Left ventricle myocardium inferior (tissue), 1 donor: ENCODE results near the gene SERPINB1. TPM values are rescaled to one million over a fixed set of nuclear protein-coding genes. Genes with fewer than 3 reads are reported as not detected.

Source experiments
- DNase-seq: peaks from one replicate; pipeline ENCODE4 v3.0.0-alpha.2; 2020
- H3K27ac ChIP-seq: fragments of 200-600 bp; replicated peaks from 2 replicates; pipeline ENCODE4 v1.8.0; 2021
- H3K27me3 ChIP-seq: fragments of 200-600 bp; 2 replicates; pipeline ENCODE4 v1.8.0; 2021; ENCODE audit warnings: low read depth
- H3K36me3 ChIP-seq: fragments of 200-600 bp; 2 replicates; pipeline ENCODE4 v1.8.0; 2021
- H3K4me1 ChIP-seq: fragments of 200-600 bp; 2 replicates; pipeline ENCODE4 v1.8.0; 2021
- H3K4me3 ChIP-seq: fragments of 200-600 bp; 2 replicates; pipeline ENCODE4 v1.8.0; 2021; ENCODE audit warnings: mild to moderate bottlenecking, moderate library complexity
- H3K9me3 ChIP-seq: fragments of 200-600 bp; replicated peaks from 2 replicates; pipeline ENCODE4 v1.8.0; 2021
- intact Hi-C: fragments of 100-400 bp; cut with micrococcal nuclease; formaldehyde crosslinking; loops from one replicate; pipeline ENCODE4 v1.11.0; 2022
- total RNA-seq: library from RNA; stranded (reverse); fragmentation: NEBNext Ultra II Directional; extraction: Animal tissue kit (Norgen Biotek cat#: 25700); gene quantifications from one replicate; pipeline ENCODE4 v1.2.1, GENCODE V29; 2021
- TF ChIP-seq, protein P1 (sequence below): fragments of 200-600 bp; IDR thresholded peaks from 2 replicates; pipeline ENCODE4 v1.8.0; 2021; ENCODE audit warnings: antibody characterized with exemption, mild to moderate bottlenecking, borderline replicate concordance
- donor health status: DM: no; HTN: yes; CAD: no; lungs with severe emphysema.

The SERPINB1 gene
- total RNA-seq, 1 donor from 2014 or later = 23.4 TPM

- no peaks in the 10 kb centered on the region for H3K9me3 ChIP-seq
- DNase-seq = no peak
- H3K36me3 ChIP-seq = no peaks in the 10 kb centered on the region
- TF ChIP-seq, protein P1, sequence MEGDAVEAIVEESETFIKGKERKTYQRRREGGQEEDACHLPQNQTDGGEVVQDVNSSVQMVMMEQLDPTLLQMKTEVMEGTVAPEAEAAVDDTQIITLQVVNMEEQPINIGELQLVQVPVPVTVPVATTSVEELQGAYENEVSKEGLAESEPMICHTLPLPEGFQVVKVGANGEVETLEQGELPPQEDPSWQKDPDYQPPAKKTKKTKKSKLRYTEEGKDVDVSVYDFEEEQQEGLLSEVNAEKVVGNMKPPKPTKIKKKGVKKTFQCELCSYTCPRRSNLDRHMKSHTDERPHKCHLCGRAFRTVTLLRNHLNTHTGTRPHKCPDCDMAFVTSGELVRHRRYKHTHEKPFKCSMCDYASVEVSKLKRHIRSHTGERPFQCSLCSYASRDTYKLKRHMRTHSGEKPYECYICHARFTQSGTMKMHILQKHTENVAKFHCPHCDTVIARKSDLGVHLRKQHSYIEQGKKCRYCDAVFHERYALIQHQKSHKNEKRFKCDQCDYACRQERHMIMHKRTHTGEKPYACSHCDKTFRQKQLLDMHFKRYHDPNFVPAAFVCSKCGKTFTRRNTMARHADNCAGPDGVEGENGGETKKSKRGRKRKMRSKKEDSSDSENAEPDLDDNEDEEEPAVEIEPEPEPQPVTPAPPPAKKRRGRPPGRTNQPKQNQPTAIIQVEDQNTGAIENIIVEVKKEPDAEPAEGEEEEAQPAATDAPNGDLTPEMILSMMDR = no peak
- intact Hi-C loops = loop anchor here (5.0 kb wide), 1 partner anchor 83 kb away; no protein-coding TSS in a partner anchor
- peaks cover 31% of the 10 kb centered on the region for H3K4me1 ChIP-seq
- H3K4me3 ChIP-seq = no peak overlapping the region
- no peaks in the 10 kb centered on the region for H3K27me3 ChIP-seq
- H3K27ac ChIP-seq = no peak overlapping the region
These were observed 7.2 kb upstream of the SERPINB1 start for GRCh38 chr6:2848851-2849250.

GRCh38 chr6:2845880-2846208 is 4.2 kb upstream of the SERPINB1 start:
- Histone ChIP-seq H3K27me3 (no peaks in the 10 kb centered on the region), H3K4me3 (no peak overlapping the region), H3K9me3 (no peaks in the 10 kb centered on the region), H3K27ac (peak overlapping the region; percentile 75), H3K36me3 (no peaks in the 10 kb centered on the region), H3K4me1 (peaks cover 42% of the 10 kb centered on the region)
- intact Hi-C loops = loop anchor here (5.0 kb wide), 1 partner anchor 86 kb away; no protein-coding TSS in a partner anchor
- TF ChIP-seq, protein P1 = no peak
- no peak for DNase-seq

GRCh38 chr6:2844008-2844407 is 2.3 kb upstream of the SERPINB1 start:
- Histone ChIP-seq H3K36me3 (peaks cover 7% of the 10 kb centered on the region), H3K27ac (peak overlapping the region; percentile 98), H3K27me3 (no peaks in the 10 kb centered on the region), H3K4me1 (peaks cover 51% of the 10 kb centered on the region), H3K4me3 (no peak overlapping the region), H3K9me3 (no peaks in the 10 kb centered on the region)
- TF ChIP-seq, protein P1 = no peak
- intact Hi-C loops = no loop called here
- DNase-seq = no peak

DNA sequence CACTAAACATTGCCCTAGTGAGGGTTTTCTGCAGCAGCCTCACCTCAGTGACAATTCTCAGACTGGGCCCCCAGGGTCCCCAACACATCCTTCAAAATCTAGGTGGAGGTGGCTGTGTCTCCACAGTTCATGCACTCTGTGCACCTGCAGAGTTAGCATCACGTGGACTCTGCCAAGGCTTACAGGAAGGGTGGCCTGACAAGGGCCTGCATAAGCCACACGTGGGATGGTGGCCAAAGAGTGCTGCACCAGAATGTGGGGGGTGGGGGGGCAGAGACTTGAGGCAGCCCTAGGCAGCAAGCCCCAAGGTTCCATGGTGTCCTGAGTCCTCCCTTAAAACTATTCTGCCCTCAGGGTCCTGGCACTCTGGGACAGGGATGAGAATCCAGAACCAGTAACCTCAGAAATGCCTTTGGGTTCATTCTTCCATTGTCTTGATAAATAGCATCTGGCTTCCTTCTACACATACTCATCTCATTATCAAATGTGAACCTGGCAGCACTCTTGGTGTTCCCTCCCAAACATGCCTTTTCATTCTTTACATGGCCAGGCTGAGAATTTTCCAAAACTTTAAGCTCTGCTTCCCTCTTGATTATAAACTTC is 1.6 kb upstream of the SERPINB1 start:
- intact Hi-C loops = no loop called here
- H3K36me3 ChIP-seq = peaks cover 10% of the 10 kb centered on the region
- no peak for DNase-seq
- H3K27me3 ChIP-seq = no peaks in the 10 kb centered on the region
- H3K4me3 ChIP-seq = no peak overlapping the region
- TF ChIP-seq, protein P1 = no peak
- H3K4me1 ChIP-seq = peaks cover 57% of the 10 kb centered on the region
- no peaks in the 10 kb centered on the region for H3K9me3 ChIP-seq
- peak overlapping the region; percentile 98 for H3K27ac ChIP-seq

DNA sequence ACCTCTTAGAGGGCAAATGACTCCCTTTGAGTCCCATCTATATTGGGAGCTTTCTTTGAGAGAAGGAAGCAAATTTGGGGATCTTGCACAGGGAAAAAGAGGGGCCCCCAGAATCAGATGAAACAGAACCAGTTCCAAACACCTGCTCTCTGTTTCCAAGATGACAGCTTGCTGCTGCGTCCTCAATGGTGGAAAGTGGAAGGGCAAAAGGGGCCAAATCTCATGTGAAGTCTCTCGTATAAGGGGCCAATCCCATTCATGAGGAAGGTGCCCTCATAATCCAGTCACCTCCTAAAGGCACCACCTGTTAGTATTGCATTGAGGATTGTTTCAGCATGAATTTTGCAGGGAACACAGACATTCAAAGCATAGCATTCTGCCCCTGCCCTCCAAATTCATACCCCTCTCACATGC is 483 bp upstream of the SERPINB1 start:
- peaks cover 21% of the 10 kb centered on the region for H3K36me3 ChIP-seq
- H3K4me3 ChIP-seq = peak overlapping the region; percentile 73
- no peaks in the 10 kb centered on the region for H3K27me3 ChIP-seq
- DNase-seq = no peak
- TF ChIP-seq, protein P1 = no peak
- intact Hi-C loops = no loop called here
- H3K27ac ChIP-seq = peak overlapping the region; percentile 98
- H3K4me1 ChIP-seq = peaks cover 57% of the 10 kb centered on the region
- H3K9me3 ChIP-seq = no peaks in the 10 kb centered on the region
